GM21367 (cell line): ENCODE measurements around the gene CDC42EP3.

Experiments
- ATAC-seq: cut with Tn5 transposase; IDR thresholded peaks from one replicate; pipeline ENCODE4 v1.9.1; 2021; ENCODE audit not compliant: unreplicated experiment

CDC42EP3 gene

DNA sequence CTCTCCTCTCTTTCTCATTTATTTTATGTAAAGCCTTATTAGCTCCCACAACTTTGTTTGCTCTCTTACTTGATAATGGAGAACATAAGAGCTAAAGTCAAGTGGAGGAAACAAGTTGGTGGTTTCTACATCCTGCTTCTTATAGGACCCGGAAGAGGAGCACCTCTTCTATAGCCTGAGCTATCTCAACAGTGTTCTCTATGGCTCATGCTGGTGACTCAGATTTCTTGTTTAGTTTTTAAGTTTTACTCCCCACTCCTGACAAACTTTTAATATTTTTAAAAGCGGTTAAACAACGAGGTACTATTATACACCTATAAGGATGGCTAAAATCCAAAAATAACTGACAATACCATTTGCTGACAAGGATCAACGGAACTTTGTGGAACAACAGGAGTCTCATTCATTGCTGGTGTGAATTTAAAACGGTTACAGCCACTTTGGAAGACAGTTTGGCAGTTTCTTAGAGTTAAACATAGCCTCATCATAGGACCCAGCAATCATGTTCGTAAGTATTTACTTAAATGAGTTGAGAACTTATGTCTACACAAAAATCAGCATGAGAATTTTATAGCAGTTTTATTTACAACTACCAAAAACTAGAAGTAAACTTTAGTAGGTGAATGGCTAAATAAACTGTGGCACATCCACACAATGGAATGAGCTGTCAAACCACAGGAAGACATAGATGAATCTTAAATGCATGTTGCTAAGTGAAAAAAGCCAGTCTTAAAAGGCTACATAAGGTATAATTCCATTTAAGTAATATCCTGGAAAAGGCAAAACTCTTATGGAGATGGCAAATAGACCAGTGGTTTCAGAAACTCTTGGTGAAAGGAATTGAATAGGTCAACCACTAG, 12.7 kb upstream of the CDC42EP3 start:
- ATAC-seq = no peak

DNA sequence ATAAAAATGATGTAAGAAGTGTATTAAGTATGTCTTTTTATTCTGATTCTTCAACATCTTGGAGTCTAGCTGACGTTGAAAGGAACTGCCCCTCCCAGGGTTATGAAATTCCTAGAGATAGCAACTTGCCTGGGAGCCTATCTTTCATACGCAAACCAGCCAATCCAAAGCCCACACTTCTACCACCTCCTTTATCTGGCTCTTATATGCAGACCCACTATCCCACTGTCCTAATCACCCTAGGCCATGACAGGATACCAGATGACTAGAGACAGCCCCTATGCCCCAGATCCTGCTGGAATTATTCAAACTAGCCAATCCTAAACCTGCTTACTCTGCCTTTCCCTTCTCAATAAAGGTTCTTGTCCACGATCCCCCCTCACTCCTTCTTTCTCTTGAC, 11.8 kb upstream of the CDC42EP3 start:
- ATAC-seq = no peak

DNA sequence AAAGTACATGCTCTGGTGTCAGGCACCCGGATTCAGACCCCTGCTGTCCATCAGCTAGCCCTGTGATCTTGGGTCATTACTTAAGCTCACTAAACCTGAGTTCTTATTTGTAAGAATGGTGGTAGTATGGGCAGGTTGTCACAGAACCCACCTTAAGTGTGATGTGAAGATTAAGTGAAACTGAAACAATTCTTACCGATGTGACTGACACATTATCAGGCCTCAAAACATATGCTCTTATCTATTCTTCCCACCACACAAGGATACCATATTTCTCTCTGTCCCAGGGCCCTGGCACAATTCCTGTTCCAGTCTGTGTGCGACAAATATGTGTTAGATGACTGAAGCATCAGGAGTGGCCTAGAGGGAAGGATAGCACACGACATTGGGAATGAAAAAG, 11.0 kb upstream of the CDC42EP3 start:
- ATAC-seq = no peak

DNA sequence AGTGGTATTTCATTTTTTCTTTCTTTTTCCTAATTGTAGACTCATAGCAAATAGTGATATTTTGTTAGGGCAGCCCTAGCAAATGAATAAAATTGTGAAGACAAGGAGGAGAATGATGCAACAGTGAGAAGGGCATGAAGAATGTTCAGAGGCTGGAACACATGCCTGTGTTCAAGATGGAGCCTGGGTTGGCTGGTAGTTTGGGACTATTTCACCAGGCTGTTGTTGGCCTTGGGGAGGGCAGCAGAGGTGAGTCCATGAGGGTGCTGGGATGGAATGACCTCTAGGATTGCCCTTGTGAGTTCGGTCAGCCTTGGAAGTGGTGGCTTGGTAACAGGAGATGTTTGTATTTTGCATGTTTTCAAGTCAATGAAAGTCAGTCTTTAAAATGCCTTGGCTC, 10.1 kb upstream of the CDC42EP3 start:
- ATAC-seq = no peak

DNA sequence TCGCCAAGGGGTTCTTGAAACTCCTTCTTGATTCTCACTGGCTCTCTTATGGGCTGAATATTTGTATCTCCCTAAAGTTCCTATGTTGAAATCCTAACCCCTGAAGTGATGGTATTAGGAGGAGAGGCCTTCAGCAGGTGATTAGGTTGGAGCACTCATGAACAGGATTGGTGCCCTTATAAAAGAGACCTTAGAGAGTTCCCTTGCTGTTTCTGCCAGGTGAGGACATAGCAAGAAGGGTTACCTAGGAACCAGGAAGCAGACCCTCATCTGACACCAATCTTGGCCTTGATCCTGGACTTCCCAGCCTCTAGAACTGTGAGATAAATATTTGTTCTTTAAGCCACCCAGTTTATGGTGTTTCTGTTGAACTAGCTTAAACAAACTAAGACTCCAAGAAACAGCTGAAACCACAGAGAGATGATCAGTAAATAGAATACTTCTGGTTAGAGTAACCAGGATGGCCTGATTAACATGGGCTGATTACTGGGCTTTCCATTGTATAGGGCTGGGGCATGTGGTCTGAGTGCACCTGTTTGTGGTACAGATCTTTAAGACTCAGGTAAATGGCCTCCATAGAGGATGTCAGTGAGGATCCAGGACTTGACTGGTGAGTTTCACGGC, 7.7 kb upstream of the CDC42EP3 start:
- no peak for ATAC-seq

DNA sequence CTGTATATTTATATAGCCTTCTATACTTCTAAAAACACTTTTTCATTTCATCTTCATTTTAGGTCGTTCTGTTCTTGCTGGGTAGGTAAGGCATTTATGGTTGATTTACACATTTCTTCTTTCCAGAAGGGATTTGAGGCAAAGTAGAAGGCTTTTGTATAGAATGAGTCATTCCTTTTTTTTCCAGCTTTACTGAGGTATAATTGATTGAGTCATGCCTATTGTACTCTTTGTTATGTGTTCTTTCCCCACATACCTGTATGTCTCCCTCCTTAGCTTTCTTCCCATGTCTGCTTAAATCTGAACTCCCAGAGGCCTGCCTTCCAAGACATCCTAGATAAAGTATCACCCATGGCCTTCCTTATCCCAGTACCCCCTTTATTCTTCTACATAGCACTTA, 4.8 kb upstream of the CDC42EP3 start:
- no peak for ATAC-seq

DNA sequence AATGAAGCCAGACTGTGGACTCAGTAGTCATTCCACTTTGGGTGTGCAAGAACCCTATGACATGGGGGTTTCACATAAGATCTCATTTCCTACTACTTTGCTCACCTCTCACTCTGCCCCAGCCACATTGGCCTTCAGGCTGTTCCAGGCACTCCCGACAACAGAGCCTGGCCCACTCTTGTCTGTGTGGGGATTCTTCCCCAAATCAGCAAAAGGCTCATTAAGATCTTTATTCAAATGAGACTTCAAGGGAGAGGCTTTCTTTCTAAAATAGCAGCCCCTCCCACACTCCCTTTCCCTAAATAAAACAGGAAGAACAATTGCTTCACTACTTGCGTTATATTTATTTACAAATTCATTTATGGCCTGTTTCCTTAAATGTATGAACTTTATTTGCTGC, 3.5 kb upstream of the CDC42EP3 start:
- no peak for ATAC-seq

DNA sequence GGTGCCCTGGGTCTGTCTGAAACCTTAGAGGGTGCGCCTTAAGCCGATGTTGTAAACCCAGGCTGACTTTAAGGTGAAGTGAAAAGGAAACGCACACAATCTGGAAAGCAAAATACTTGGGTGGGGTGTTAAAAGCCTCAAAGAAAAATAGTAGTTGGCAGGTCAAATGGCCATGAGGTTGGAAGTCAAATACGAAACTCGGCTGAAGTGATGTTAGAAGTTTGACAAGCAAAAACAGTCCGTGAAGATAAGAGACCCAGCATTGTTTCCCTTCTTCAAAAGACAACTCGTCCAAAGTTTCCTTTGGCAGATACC, 1.4 kb upstream of the CDC42EP3 start:
- ATAC-seq = no peak

DNA sequence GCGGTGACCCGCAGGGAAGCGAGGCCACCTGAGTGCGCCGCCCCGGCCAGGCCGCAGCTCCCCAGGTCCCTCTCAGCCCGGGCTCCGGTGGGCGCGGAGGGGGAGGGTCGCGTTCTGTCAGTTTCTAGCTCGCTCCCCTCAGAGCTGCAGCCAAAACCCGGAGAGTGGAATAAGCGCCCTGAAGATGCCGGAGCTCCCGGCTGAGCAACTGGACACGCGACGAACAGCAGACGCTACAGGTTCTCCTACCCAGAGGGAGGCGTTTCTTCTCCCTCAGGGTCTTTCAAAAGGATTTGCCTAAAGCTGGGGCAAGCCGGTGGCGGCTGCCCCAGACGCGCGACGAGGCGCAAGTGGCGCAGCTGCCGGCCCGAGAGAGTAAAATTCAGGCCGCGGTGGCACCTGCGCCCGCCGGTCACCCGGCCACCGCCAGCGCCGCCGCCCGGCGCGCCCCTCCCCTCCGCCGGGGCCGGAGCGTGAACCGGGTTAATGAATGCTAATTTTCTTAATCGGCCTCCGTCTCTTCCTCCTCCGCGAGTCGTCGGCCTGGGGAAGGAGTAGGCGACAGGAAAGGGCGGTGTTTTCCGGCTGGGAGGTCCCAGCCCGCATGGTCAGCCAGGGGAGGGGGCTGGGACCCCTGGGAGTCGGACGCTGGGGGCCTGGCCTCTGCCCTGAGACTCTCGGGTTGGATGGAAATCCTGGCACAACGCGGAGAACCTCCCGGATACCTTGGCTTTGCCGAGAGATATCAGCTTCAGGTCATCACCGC, 845 bp upstream of the CDC42EP3 start:
- peak; percentile 36 for ATAC-seq

DNA sequence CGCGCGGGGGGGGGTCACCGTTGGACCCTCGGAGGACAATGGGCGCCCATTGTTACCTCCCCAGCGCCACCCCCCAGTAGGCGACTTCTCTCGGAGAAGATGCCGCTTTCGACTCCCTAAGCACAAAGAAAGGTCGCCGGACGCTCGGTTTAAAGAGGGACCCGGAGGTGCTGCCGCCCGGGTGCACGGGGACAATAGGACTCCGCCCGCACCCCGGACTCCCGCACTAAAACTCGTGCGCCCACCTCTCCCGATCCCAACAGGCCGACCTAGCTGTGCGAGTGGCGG, 318 bp upstream of the CDC42EP3 start:
- peak; percentile 21 for ATAC-seq

DNA sequence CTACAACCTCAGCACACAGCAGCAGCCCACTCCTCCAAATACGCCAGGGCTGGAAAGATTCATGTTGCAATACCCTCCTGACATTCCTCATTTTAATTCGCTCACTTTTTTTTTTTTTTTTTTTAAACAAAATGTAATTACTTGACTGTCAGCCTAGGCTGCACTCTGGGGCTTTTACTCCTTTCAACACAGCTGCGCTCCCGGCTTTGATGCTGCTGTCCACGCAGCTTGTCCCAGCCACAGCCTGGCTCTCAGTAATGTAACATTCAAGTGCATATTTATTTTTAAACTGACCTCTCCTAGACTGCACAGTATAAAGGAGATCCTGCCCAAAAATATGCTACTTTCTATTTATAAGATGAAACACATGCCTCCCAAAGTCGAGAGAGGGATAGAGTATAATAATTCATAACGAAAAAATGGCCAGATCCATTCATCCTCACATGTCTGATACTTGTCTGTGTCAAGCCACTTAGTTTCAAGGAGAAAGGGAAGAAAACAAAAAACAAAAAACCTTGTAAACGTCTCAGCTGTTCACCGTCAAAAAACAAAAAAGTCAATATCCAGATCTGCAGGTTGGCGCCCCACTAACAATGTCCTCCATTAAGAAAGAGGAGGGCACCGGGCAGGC, 949 bp downstream of the CDC42EP3 start:
- no peak for ATAC-seq

DNA sequence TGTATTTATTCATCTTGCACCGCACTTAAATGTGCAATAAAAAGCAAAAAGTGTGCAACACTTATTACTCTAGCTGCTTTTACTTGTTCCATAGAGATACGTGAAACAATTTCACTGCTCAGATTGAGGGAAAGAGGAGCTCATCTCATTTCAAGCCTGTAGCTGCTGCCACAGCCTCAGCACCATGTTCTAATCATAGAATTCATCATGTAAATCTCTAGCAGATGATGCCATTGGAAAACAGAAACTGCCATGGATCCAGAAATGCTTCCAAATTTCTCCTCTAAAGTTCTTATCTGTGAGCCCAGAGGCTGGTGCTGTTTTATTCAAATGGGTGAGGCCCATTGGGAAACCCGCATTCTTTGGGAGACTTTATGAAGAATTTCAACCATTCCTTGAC, 2.0 kb downstream of the CDC42EP3 start:
- no peak for ATAC-seq

DNA sequence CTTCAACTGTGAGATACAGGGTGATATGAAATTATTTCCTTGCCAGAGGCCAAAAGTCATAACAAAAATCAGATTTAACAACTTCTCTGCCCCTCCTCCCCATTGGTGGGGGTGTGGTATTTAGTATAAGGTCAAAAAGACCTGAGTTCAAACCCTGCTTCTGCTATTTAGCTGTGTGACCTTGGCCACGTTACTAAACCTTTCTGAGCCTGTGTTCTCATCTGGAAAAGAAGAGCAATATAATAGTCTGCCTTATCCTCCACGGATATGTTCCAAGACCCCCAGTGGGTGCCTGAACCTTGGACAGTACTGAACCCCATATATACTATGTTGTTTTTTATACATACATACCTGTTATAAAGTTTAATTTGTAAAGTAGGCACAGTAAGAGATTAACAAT, 3.7 kb downstream of the CDC42EP3 start:
- ATAC-seq = no peak

DNA sequence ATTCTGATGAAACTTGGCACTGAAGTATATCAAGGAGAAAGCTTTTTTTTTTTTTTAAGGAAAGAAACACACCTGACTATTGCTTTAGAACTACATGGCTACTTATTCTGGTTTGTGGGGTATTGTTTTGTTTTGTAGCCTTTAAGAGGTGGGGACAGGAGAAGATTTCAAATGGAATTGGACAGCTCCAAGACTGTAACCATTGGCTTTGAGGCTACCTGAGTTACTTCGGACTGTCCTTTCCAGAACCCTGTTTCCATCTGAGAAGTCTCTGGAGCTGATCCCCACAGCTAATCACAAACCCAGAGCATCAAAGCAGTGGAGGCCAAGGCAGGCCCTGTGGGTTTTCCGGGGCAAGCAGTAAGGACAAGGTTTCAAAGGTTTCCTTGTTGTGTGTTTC, 4.7 kb downstream of the CDC42EP3 start:
- no peak for ATAC-seq

DNA sequence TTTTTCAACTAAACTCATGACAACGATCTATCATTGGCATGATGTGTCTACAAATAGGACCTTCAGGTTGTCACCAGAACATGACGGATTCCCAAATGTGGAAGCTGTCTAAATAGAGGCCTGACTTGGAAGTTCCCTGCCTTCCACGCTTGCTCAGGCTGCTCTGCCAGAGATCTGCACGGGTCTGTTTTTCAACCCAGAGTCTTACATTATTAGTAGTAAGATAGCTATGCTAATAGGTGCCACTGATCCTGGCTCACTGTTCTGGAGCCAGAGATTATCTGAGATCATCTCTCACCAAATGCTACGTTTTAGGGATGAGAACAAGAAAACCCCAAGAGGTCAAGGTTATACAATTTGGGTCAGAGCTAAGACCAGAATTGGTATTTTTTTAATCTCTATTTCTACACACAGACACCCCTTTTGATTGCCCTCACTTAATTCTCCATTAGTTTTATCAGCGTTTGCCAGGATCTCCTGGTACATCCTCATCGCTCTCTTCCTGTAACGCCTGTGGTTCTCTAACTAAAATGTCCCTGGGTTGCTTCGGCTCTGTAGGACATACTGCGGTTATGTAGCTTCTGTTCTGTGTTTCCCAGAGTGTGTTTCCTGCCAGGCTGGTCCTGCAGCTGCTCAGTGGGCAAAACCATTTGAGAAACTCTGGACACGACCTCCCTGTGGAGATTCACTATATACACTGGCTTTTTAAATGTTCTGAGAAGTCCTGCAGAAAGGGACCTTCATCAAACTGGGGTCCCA, 5.7 kb downstream of the CDC42EP3 start:
- ATAC-seq = no peak

DNA sequence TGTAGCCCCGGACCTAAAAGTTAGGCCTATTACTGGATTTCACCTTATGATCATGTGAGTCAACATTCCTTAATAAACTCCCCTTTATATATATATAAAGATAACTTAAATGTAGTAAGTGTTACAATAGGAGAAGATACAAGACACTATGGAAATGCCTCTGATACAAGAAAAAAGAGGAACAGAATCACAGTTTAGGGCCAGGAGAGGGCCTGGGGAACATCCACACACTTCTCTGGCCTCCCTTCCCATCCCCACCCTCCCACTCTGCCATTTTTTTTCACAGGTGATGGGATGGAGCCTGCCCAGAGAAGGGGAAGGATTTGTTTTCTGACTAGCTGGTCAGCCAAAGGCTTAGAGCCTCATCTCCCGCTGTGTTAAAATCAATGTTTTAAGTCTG, 6.4 kb downstream of the CDC42EP3 start:
- no peak for ATAC-seq

DNA sequence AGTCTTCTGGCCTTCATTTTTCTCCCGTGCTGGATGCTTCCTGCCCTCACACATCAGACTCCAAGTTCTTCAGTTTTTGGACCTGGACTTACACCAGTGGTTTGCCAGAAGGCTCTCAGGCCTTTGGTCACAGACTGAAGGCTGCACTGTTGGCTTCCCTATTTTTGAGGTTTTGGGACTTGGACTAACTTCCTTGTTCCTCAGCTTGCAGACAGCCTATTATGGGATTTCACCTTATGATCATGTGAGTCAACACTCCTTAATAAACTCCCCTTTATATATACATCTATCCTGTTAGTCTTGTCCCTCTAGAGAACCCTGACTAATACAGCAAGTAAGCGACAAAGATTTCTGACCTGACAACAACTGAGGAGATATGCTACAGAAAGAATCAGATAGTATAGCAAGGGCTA, 7.2 kb downstream of the CDC42EP3 start:
- ATAC-seq = no peak

DNA sequence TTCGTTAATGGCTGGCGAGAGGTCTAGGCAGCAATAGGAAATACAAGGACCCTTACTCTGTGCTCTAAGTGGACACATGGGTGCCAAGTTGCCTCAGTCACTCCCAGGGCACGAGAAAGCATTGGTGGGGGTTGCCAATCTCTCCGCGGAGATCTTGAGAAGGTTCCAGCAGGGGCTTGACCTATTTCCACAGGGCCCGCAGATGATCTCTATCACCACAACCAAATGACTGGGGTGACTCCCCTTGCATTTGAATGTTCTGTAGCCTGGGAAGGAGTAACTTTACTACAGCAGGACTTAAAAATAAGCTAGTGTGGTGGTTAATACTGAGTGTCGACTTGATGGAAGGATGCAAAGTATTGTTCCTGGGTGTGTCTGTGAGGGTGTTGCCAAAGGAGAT, 8.1 kb downstream of the CDC42EP3 start:
- ATAC-seq = no peak

DNA sequence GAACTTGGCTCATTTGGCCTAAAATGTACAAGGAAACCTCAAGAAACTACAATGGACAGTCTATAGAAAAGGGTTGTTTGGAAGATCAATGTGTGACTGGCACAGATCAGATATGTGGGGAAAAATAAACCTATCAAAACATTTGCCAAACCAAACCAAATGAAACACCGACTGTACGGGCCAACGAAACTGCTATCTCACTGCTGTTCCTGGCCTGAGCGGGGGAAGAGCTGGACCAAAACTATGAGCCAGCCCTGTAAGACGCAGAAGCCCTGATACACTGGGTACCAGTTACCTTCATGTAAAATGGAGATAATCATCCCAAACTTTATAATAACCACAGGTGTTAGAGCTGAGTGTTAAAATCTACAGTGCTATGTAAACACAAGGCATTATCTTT, 11.7 kb downstream of the CDC42EP3 start:
- no peak for ATAC-seq

DNA sequence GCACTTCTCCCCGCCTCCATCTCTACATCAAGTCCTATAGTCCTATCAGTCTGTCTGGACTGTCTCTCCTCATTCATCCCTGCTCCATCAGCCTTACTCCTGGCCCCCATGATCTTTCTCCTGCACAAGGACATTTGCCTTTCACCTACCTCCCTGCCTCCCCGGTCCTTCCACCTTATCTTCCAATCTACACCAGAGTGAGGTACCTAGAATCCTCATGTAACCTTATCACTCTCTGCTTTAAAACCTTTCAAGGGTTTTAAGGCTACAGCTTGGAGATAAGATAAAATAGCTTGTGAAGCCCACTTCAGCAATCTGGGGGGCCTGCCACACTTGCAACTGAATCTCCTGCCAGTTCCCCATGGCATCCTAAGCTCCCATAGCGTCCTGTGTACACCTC, 12.8 kb downstream of the CDC42EP3 start:
- ATAC-seq = no peak

DNA sequence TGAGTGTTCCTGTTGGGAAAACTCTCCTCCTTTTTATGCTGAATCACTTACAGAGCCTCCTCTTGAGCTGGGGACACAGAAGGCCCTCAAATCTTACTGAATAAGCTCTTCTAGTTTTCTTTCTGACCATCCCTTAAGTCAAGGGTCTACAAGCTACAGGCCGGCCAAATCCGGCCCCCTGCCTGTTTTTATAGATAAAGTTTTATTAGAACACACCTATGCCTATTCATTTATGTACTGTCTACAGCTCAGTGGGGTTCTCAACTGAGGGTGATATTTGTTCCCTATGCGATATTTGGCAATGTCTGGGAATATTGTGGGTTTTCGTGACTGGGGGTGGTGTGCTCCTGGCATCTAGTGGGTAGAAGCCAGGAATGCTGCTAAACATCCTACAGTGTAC, 14.0 kb downstream of the CDC42EP3 start:
- ATAC-seq = no peak
